Aorta (tissue), 5 donors: ENCODE measurements around the gene MIEF1. TPM values are rescaled to one million over a fixed set of nuclear protein-coding genes. Genes with fewer than 3 reads are reported as not detected.

Experiments used
- ATAC-seq: fragments of 200-7000 bp; cut with Tn5 transposase; one replicate; pipeline ENCODE4 v1.9.1; 2022; ENCODE audit warnings: moderate library complexity; ENCODE audit not compliant: low FRiP score
- DNase-seq, 2 donors: peaks; one replicate each; pipeline ENCODE4 v3.0.0-alpha.2; 2020
- H3K27ac ChIP-seq, 2 donors: one replicate each; pipeline ENCODE4 v1.5.1; 2013; ENCODE audit warnings: low read length in 2 of 2, mild to moderate bottlenecking in 2 of 2, moderate library complexity in 2 of 2, control low read depth in 1 of 2, inconsistent platforms in 1 of 2, low read depth in 1 of 2
- H3K27me3 ChIP-seq, 2 donors: one replicate each; pipeline ENCODE4 v1.6.1; 2013; ENCODE audit warnings: control low read depth in 1 of 2, low read length in 1 of 2, mild to moderate bottlenecking in 1 of 2, moderate library complexity in 1 of 2; ENCODE audit not compliant: insufficient read depth in 2 of 2, control insufficient read depth in 1 of 2
- H3K36me3 ChIP-seq, 2 donors: one replicate each; pipeline ENCODE4 v1.6.1; 2013; ENCODE audit warnings: control low read depth in 1 of 2, low read length in 1 of 2, mild to moderate bottlenecking in 1 of 2; ENCODE audit not compliant: insufficient read depth in 2 of 2, control insufficient read depth in 1 of 2
- H3K4me1 ChIP-seq, 2 donors: one replicate each; pipeline ENCODE4 v1.6.1; 2013; ENCODE audit warnings: low read length in 2 of 2, control low read depth in 1 of 2, mild to moderate bottlenecking in 1 of 2, moderate library complexity in 1 of 2; ENCODE audit not compliant: insufficient read depth in 2 of 2, control insufficient read depth in 1 of 2
- H3K4me3 ChIP-seq, 2 donors: one replicate each; pipeline ENCODE4 v1.5.1; 2013; ENCODE audit warnings: low read length in 2 of 2, control low read depth in 1 of 2, mild to moderate bottlenecking in 1 of 2
- H3K9me3 ChIP-seq: one replicate; pipeline ENCODE4 v1.6.1; 2013; ENCODE audit warnings: mild to moderate bottlenecking, low read length; ENCODE audit not compliant: control insufficient read depth
- WGBS, 2 donors: extraction: QIAGEN DNeasy Blood & Tissue Kit; methylation state at CpG; one replicate each; pipeline ENCODE4 v1.1.7; 2013; 5-methylcytosine and 5-hydroxymethylcytosine counted together
- intact Hi-C, 2 donors: fragments of 100-400 bp; cut with DNase I; formaldehyde crosslinking; loops; one replicate each; pipeline versions ENCODE4 v1.14.2 to v1.15.0; 2022
- polyA plus RNA-seq, 2 donors: library from polyadenylated mRNA; stranded (reverse); fragments of 200-250 nt; gene quantifications; one replicate each; pipeline ENCODE4 v1.2.3, GENCODE V29; 2013
- total RNA-seq, 2 donors: library from RNA; stranded (reverse); fragmentation: NEBNext Ultra II Directional; extraction: Animal tissue kit (Norgen Biotek cat#: 25700); gene quantifications; one replicate each; pipeline ENCODE4 v1.2.1, GENCODE V29; 2021
- donor health status: healthy with polysubstance abuse.
- donor health status: Bipolar disorder and iron deficiency.
- donor health status: DM: no; HTN: no; CAD: no.
- donor health status: DM: no; HTN: no; CAD: no.
- donor health status: DM: yes; HTN: yes; CAD: no.

The MIEF1 gene
- total and polyA plus RNA-seq, 4 donors, result 8.0 to 20.1 (median 11.9) TPM

- H3K4me3 ChIP-seq, result no peak overlapping the region
- H3K27me3 ChIP-seq, result no peaks in the 10 kb centered on the region
- no peak overlapping the region for H3K27ac ChIP-seq
- 3 to 5% methylated on average over 33 to 34 of the region's 34 CpGs for WGBS, 2 donors
- no peak for ATAC-seq
- H3K9me3 ChIP-seq, result no peaks in the 10 kb centered on the region
- no peaks in the 10 kb centered on the region for H3K4me1 ChIP-seq
- DNase-seq, result no peak
- intact Hi-C loops, result no loop called here
- H3K36me3 ChIP-seq, result no peaks in the 10 kb centered on the region
Measured at GRCh38 chr22:39558254-39558727, 56.2 kb downstream of the MIEF1 start.

- ATAC-seq (no peak), DNase-seq (no peak)
- WGBS, 2 donors, result 84 to 89% methylated on average over 14 of the region's 14 CpGs
- H3K27me3 ChIP-seq, result no peaks in the 10 kb centered on the region
- intact Hi-C loops, result no loop called here
- no peaks in the 10 kb centered on the region for H3K36me3 ChIP-seq
- no peak overlapping the region for H3K27ac ChIP-seq
- no peak overlapping the region for H3K4me3 ChIP-seq
- H3K4me1 ChIP-seq, result no peaks in the 10 kb centered on the region
- H3K9me3 ChIP-seq, result no peaks in the 10 kb centered on the region
Measured at GRCh38 chr22:39558950-39559349, 56.9 kb downstream of the MIEF1 start.

- no peak overlapping the region for H3K27ac ChIP-seq
- H3K4me3 ChIP-seq, result no peak overlapping the region
- DNase-seq, result no peak
- 42 to 53% methylated on average over 8 to 11 of the region's 11 CpGs for WGBS, 2 donors
- ATAC-seq, result no peak
- no peaks in the 10 kb centered on the region for H3K27me3 ChIP-seq
- H3K36me3 ChIP-seq, result no peaks in the 10 kb centered on the region
- no peaks in the 10 kb centered on the region for H3K4me1 ChIP-seq
- no peaks in the 10 kb centered on the region for H3K9me3 ChIP-seq
- intact Hi-C loops, result no loop called here
Measured at GRCh38 chr22:39559456-39560105, 57.5 kb downstream of the MIEF1 start.

- no peaks in the 10 kb centered on the region for H3K27me3 ChIP-seq
- intact Hi-C loops, result no loop called here
- no peak for DNase-seq
- H3K27ac ChIP-seq, result no peak overlapping the region
- no peak overlapping the region for H3K4me3 ChIP-seq
- no peaks in the 10 kb centered on the region for H3K4me1 ChIP-seq
- ATAC-seq, result no peak
- H3K9me3 ChIP-seq, result no peaks in the 10 kb centered on the region
- no peaks in the 10 kb centered on the region for H3K36me3 ChIP-seq
- WGBS, 2 donors, result 46 to 51% methylated on average over 6 of the region's 6 CpGs
Measured at GRCh38 chr22:39560127-39560526, 58.0 kb downstream of the MIEF1 start.

- no peak overlapping the region for H3K27ac ChIP-seq
- ATAC-seq, result no peak
- H3K27me3 ChIP-seq, result no peaks in the 10 kb centered on the region
- H3K4me1 ChIP-seq, result no peaks in the 10 kb centered on the region
- no peaks in the 10 kb centered on the region for H3K36me3 ChIP-seq
- H3K4me3 ChIP-seq, result no peak overlapping the region
- H3K9me3 ChIP-seq, result no peaks in the 10 kb centered on the region
- intact Hi-C loops, result no loop called here
- DNase-seq, result no peak
- 60 to 69% methylated on average over 9 of the region's 9 CpGs for WGBS, 2 donors
Measured at GRCh38 chr22:39562839-39563489, 60.9 kb downstream of the MIEF1 start.

- no peak for ATAC-seq
- WGBS, 2 donors, result 79 to 86% methylated on average over 7 of the region's 7 CpGs
- no peaks in the 10 kb centered on the region for H3K27me3 ChIP-seq
Measured at GRCh38 chr22:39563571-39564428, 61.7 kb downstream of the MIEF1 start.

GRCh38 chr22:39565414-39565944 lies 63.4 kb downstream of the MIEF1 start:
- intact Hi-C loops, result no loop called here

More at GRCh38 chr22:39563571-39564428, 61.7 kb downstream of the MIEF1 start:
- no peak for DNase-seq
- Histone ChIP-seq H3K27ac (no peak overlapping the region), H3K4me3 (no peak overlapping the region), H3K36me3 (no peaks in the 10 kb centered on the region), H3K9me3 (no peaks in the 10 kb centered on the region), H3K4me1 (no peaks in the 10 kb centered on the region)
- intact Hi-C loops, result no loop called here

GRCh38 chr22:39567135-39567946 lies 65.3 kb downstream of the MIEF1 start:
- no peak for ATAC-seq
- Histone ChIP-seq H3K9me3 (no peaks in the 10 kb centered on the region), H3K27ac (no peak overlapping the region), H3K36me3 (no peaks in the 10 kb centered on the region), H3K27me3 (no peaks in the 10 kb centered on the region), H3K4me3 (no peak overlapping the region), H3K4me1 (no peaks in the 10 kb centered on the region)
- no peak for DNase-seq
- intact Hi-C loops, result no loop called here
- 67 to 71% methylated on average over 14 of the region's 14 CpGs for WGBS, 2 donors

More at GRCh38 chr22:39565414-39565944, 63.4 kb downstream of the MIEF1 start:
- DNase-seq (no peak), ATAC-seq (no peak)
- H3K4me3 ChIP-seq, result no peak overlapping the region
- no peaks in the 10 kb centered on the region for H3K9me3 ChIP-seq
- no peak overlapping the region for H3K27ac ChIP-seq
- H3K4me1 ChIP-seq, result no peaks in the 10 kb centered on the region
- H3K36me3 ChIP-seq, result no peaks in the 10 kb centered on the region
- WGBS, 2 donors, result 96 to 98% methylated on average over 5 of the region's 5 CpGs
- H3K27me3 ChIP-seq, result no peaks in the 10 kb centered on the region
